Mononuclear cell (primary cell): ENCODE data around the gene NFE2L3. TPM values are rescaled to one million over a fixed set of nuclear protein-coding genes. Genes with fewer than 3 reads are reported as not detected.
"Not testable (repeated sequence)": the region's sequence is repeated elsewhere in the genome, so short reads cannot be mapped to it uniquely, and the experiment has no call there.

Experiments
- H3K27me3 ChIP-seq: 2 replicates; pipeline ENCODE4 v1.6.0; 2011; ENCODE audit warnings: low read length, control low read depth; ENCODE audit not compliant: insufficient read depth
- H3K4me1 ChIP-seq: 2 replicates; pipeline ENCODE4 v1.5.1; 2011; ENCODE audit warnings: mild to moderate bottlenecking, low read length, control low read depth; ENCODE audit not compliant: insufficient read depth
- H3K4me3 ChIP-seq: 2 replicates; pipeline ENCODE4 v1.5.1; 2011; ENCODE audit warnings: mild to moderate bottlenecking, low read length, moderate library complexity
- H3K9me3 ChIP-seq: 2 replicates; pipeline ENCODE4 v1.5.1; 2011; ENCODE audit warnings: low read depth, mild to moderate bottlenecking, control low read depth, low read length
- total RNA-seq: library from RNA; depleted of rRNA; stranded (reverse); fragments of >200 nt; gene quantifications from one replicate; pipeline ENCODE4 v1.2.3, GENCODE V29; 2012

NFE2L3 gene
- total RNA-seq, 1 donor = 7.8 TPM

GRCh38 chr7:26193432-26194207 is 41.6 kb downstream of the NFE2L3 start:
- no peak overlapping the region for H3K4me3 ChIP-seq
- no peaks in the 10 kb centered on the region for H3K27me3 ChIP-seq
- no peaks in the 10 kb centered on the region for H3K9me3 ChIP-seq
- H3K4me1 ChIP-seq = peaks cover 53% of the 10 kb centered on the region

GRCh38 chr7:26194764-26195163 is 42.8 kb downstream of the NFE2L3 start:
- H3K9me3 ChIP-seq, H3K4me3 ChIP-seq, H3K27me3 ChIP-seq: not testable (repeated sequence)
- peaks cover 53% of the 10 kb centered on the region for H3K4me1 ChIP-seq

DNA sequence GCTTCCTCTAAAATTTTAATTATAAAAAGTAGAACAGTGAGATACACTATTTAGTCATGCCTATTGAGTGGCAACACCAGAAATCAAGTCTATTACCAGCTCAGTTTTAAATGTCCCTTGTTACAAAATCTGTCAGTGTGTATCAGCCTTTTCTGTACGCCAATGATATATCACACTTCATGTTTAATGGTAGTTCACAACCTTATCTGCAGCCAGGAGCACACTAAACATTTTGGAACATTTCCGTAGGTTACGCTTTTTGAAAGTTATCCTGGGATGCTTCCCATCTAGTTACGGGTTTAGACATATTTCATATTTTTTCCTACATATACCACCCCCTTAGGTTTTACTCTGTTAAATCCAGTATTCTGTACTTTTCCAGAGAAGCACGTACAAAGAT is 43.2 kb downstream of the NFE2L3 start:
- no peaks in the 10 kb centered on the region for H3K9me3 ChIP-seq
- peaks cover 53% of the 10 kb centered on the region for H3K4me1 ChIP-seq
- no peak overlapping the region for H3K4me3 ChIP-seq
- no peaks in the 10 kb centered on the region for H3K27me3 ChIP-seq

DNA sequence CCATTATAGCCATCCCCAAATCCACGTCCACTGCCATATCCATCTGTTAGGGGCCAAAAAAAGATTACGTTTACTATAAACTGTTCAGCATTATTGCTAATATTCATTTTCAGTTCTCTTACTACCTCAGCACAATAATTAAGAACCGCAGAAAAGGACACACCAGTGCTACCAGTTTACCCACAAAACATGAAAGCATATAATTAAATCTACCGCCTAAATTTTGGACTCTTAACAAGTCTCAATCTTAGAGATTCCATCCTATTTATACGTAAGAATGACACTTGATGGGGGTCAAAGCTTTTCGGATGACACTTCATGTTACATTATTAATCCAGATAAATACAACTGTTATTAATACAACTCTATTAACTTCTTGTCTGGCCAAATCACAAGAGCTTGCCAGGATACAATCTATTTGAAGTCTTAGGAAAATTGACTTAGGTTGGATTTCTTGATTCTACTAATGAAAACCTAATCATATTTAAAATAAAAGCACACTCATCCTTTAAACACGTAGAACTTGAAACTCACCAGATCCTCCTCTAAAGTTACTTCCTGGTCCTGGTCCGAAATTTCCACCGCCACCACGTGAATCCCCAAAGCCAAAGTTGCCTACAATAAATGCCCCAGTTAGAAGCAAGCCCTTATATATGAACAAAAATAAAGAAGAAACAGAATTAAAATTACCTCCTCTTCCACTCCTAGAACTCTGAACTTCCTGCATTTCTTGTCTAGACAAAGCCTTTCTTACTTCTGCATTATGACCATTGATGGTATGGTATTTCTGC is 44.1 kb downstream of the NFE2L3 start:
- Histone ChIP-seq H3K9me3 (no peaks in the 10 kb centered on the region), H3K4me1 (peaks cover 53% of the 10 kb centered on the region), H3K4me3 (no peak overlapping the region)

GRCh38 chr7:26197153-26198115 is 45.4 kb downstream of the NFE2L3 start:
- Histone ChIP-seq H3K27me3 (no peaks in the 10 kb centered on the region), H3K9me3 (no peaks in the 10 kb centered on the region), H3K4me1 (peaks cover 49% of the 10 kb centered on the region), H3K4me3 (peak overlapping the region; percentile 99)

More for the DNA sequence above, 44.1 kb downstream of the NFE2L3 start:
- no peaks in the 10 kb centered on the region for H3K27me3 ChIP-seq

DNA sequence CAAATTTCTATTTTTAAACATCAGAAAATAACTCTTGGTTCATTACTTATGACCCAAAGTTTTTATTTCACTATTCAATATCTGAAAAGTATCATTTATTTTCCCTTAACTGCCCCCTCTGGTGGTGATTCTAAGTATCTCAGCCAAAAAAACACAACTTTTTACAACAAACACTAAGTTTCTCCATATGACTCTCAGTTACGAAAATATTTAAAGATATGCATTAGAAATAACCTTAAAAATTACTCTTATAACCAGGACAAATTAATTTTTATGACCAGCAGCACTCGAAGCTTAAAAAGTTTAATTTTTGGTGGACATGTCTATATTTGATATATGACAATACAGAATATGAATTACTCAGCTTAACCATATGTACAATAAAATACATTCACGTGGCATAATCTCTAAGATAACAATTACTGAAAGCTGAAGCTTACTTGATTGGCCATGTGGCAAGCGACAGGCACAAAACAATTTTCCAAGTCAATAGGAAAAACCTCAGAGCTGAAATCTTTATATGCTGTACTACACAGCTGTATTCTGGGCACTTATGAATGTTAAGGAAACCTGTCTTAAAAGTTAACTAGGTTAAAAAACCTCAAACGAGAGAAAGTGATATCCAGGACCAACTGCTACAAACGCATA is 46.3 kb downstream of the NFE2L3 start:
- Histone ChIP-seq H3K27me3 (no peaks in the 10 kb centered on the region), H3K9me3 (no peaks in the 10 kb centered on the region), H3K4me1 (peaks cover 48% of the 10 kb centered on the region), H3K4me3 (peak overlapping the region; percentile 99)

- Histone ChIP-seq H3K27me3 (no peaks in the 10 kb centered on the region), H3K4me3 (peak overlapping the region; percentile 99), H3K4me1 (peaks cover 47% of the 10 kb centered on the region), H3K9me3 (no peaks in the 10 kb centered on the region)
Observed at GRCh38 chr7:26198781-26199169, 46.8 kb downstream of the NFE2L3 start.

GRCh38 chr7:26199301-26200037 is 47.5 kb downstream of the NFE2L3 start:
- H3K27me3 ChIP-seq = no peaks in the 10 kb centered on the region
- H3K4me1 ChIP-seq = peaks cover 45% of the 10 kb centered on the region
- peak overlapping the region; percentile 99 for H3K4me3 ChIP-seq
- no peaks in the 10 kb centered on the region for H3K9me3 ChIP-seq

DNA sequence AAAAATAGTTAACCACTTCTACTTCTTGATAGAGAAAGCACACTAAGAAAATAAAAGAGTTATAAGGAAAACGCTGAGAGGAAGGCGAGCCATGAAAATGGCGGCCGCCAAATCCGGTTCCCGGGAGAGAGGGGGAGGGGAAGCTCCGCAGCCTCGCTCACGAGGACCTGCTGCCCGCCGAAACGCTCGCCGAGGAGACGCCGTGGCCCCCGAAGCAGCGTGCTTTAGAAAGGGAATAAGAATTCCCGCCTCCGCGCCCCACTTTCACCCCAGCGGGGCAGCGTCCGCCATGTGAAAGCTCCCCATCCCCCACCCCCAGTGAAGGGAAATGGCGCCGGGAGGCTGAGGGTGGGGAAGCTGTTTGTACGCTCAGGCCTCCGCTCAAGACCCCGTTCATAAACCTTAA is 48.0 kb downstream of the NFE2L3 start:
- peaks cover 45% of the 10 kb centered on the region for H3K4me1 ChIP-seq
- peak overlapping the region; percentile 99 for H3K4me3 ChIP-seq
- no peaks in the 10 kb centered on the region for H3K27me3 ChIP-seq
- H3K9me3 ChIP-seq = no peaks in the 10 kb centered on the region

DNA sequence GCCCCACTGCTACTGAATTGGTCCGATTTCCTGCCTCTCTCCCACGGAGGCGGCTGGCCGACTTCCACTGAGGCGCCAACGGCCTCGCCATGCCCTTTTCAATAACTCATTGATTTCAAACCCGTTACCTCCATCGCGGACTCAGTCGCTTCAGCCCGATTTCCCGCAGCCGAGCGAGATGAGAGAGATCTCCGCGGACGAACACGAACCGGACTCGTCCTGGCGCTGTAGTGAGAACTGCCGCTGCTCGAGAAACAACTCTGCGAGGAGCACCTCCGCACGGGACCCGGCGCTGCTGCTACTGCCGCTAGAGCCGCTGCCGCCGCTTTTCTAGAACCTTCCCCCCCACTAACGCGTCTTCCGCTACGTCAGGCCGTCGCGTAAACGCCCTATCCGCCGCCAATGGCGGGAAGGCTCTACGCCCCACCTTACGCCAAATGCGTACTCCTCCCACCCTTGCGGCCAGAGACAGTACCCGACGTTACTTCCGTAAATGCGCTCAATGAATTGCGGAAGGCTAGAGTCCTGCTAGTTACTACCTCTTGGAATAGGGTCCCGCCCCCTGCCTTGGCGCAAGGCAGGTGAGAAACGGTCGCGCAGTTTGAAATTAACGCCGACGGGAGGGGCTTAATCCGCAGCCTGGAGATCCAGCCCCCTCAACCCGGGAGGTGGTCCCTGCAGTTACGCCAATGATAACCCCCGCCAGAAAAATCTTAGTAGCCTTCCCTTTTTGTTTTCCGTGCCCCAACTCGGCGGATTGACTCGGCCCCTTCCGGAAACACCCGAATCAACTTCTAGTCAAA is 48.6 kb downstream of the NFE2L3 start, which contains the start of gene HNRNPA2B1:
Gene HNRNPA2B1 (minus strand): TSS at position 303 of the 803 bp plus-strand sequence. CDS start 169 bp downstream, at position 134.
- Histone ChIP-seq H3K9me3 (no peaks in the 10 kb centered on the region), H3K4me3 (peak within 1 kb of the TSS; percentile 99), H3K4me1 (peaks cover 45% of the 10 kb centered on the region), H3K27me3 (no peaks in the 10 kb centered on the region)

DNA sequence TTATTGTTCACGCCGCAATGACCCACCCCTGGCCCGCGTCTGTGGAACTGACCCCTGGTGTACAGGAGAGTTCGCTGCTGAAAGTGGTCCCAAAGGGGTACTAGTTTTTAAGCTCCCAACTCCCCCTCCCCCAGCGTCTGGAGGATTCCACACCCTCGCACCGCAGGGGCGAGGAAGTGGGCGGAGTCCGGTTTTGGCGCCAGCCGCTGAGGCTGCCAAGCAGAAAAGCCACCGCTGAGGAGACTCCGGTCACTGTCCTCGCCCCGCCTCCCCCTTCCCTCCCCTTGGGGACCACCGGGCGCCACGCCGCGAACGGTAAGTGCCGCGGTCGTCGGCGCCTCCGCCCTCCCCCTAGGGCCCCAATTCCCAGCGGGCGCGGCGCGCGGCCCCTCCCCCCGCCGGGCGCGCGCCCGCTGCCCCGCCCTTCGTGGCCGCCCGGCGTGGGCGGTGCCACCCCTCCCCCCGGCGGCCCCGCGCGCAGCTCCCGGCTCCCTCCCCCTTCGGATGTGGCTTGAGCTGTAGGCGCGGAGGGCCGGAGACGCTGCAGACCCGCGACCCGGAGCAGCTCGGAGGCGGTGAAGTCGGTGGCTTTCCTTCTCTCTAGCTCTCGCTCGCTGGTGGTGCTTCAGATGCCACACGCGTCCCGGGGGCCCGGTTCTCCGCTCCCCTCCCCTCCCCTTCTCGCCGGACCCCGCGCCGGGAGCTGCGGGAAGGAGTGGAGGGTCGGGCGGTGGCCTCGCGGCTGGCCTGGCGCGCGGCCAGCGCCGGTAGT is 49.4 kb downstream of the NFE2L3 start, which contains the start of gene CBX3:
Gene CBX3 (plus strand): TSS at position 499 of the 772 bp plus-strand sequence. CDS start 1,254 bp downstream, outside the sequence.
- no peaks in the 10 kb centered on the region for H3K9me3 ChIP-seq
- peak within 1 kb of the TSS; percentile 99 for H3K4me3 ChIP-seq
- H3K27me3 ChIP-seq = no peaks in the 10 kb centered on the region
- peaks cover 40% of the 10 kb centered on the region for H3K4me1 ChIP-seq
